Measurements from ENCODE around the gene SART1. TPM values are rescaled to one million over a fixed set of nuclear protein-coding genes. Genes with fewer than 3 reads are reported as not detected.
"Not testable (repeated sequence)": the region's sequence is repeated elsewhere in the genome, so short reads cannot be mapped to it uniquely, and the experiment has no call there.

The SART1 gene
- total RNA-seq, 1 donor from 2014 or later, result 98.5 TPM

GRCh38 chr11:66001942-66002647 is 40.6 kb downstream of the SART1 start, which contains the start of the genes BANF1 and EIF1AD:
TSS of gene BANF1 (plus strand) at chr11:66002503. CDS start at chr11:66003251, 748 bp downstream.
TSS of gene EIF1AD (minus strand) at chr11:66002157. CDS start at chr11:66000389, 1,768 bp downstream.
- Mint-ChIP-seq H3K36me3 (ENCODE audit: low read depth) (peaks cover 82% of the 10 kb centered on the region), H3K4me1 (ENCODE audit: low read depth) (peaks cover 20% of the 10 kb centered on the region), H3K27ac (peak within 1 kb of the TSS; percentile 99), H3K27me3 (ENCODE audit: low read depth) (no peaks in the 10 kb centered on the region), H3K4me3 (ENCODE audit: low read depth) (peak within 1 kb of the TSS; percentile 98), H3K9me3 (no peaks in the 10 kb centered on the region)
- intact Hi-C loops (cut with micrococcal nuclease), result loop anchor here (1.0 to 5.0 kb wide), 5 partner anchors 13 to 290 kb away; partner anchors contain the start of genes KAT5, SART1 and SF3B2
- peak; percentile 96 for DNase-seq (ENCODE audit: low spot score)

- intact Hi-C loops (cut with micrococcal nuclease), result loop anchor here (1.0 to 5.0 kb wide), 5 partner anchors 13 to 290 kb away; partner anchors contain the start of genes KAT5, SART1 and SF3B2
- no peak for DNase-seq (ENCODE audit: low spot score)
- Mint-ChIP-seq H3K4me3 (ENCODE audit: low read depth) (peak overlapping the region; percentile 98), H3K27me3 (ENCODE audit: low read depth) (no peaks in the 10 kb centered on the region), H3K9me3 (no peaks in the 10 kb centered on the region), H3K27ac (peak overlapping the region; percentile 99), H3K4me1 (ENCODE audit: low read depth) (peaks cover 18% of the 10 kb centered on the region), H3K36me3 (ENCODE audit: low read depth) (peaks cover 76% of the 10 kb centered on the region)
These were observed 41.2 kb downstream of the SART1 start for GRCh38 chr11:66002648-66003225.

- H3K4me3 Mint-ChIP-seq (ENCODE audit: low read depth), result peak overlapping the region; percentile 98
- intact Hi-C loops (cut with micrococcal nuclease), result loop anchor here (5.0 kb wide), 1 partner anchor 291 kb away; the partner anchor contains the start of gene KAT5
- DNase-seq (ENCODE audit: low spot score), result no peak
- H3K27ac Mint-ChIP-seq, result peak overlapping the region; percentile 76
- peaks cover 70% of the 10 kb centered on the region for H3K36me3 Mint-ChIP-seq (ENCODE audit: low read depth)
- H3K4me1 Mint-ChIP-seq (ENCODE audit: low read depth), result peaks cover 18% of the 10 kb centered on the region
- no peaks in the 10 kb centered on the region for H3K9me3 Mint-ChIP-seq
- H3K27me3 Mint-ChIP-seq (ENCODE audit: low read depth), result no peaks in the 10 kb centered on the region
These were observed 41.8 kb downstream of the SART1 start for GRCh38 chr11:66003291-66003690.

GRCh38 chr11:66004186-66004585 is 42.7 kb downstream of the SART1 start:
- Mint-ChIP-seq H3K4me3 (ENCODE audit: low read depth) (peak overlapping the region; percentile 98), H3K27ac (no peak overlapping the region), H3K27me3 (ENCODE audit: low read depth) (no peaks in the 10 kb centered on the region), H3K36me3 (ENCODE audit: low read depth) (peaks cover 61% of the 10 kb centered on the region), H3K4me1 (ENCODE audit: low read depth) (peaks cover 18% of the 10 kb centered on the region), H3K9me3 (no peaks in the 10 kb centered on the region)
- intact Hi-C loops (cut with micrococcal nuclease), result loop anchor here (5.0 kb wide), 1 partner anchor 292 kb away; the partner anchor contains the start of gene KAT5
- DNase-seq (ENCODE audit: low spot score), result no peak

GRCh38 chr11:66006134-66006890 is 44.8 kb downstream of the SART1 start:
- DNase-seq (ENCODE audit: low spot score), result no peak
- no peaks in the 10 kb centered on the region for H3K9me3 Mint-ChIP-seq
- intact Hi-C loops (cut with micrococcal nuclease), result no loop called here
- H3K4me3 Mint-ChIP-seq (ENCODE audit: low read depth), result no peak overlapping the region
- peaks cover 44% of the 10 kb centered on the region for H3K36me3 Mint-ChIP-seq (ENCODE audit: low read depth)
- H3K27ac Mint-ChIP-seq, result no peak overlapping the region
- peaks cover 9% of the 10 kb centered on the region for H3K4me1 Mint-ChIP-seq (ENCODE audit: low read depth)
- H3K27me3 Mint-ChIP-seq (ENCODE audit: low read depth), result peaks cover 6% of the 10 kb centered on the region

- Mint-ChIP-seq H3K36me3 (ENCODE audit: low read depth) (peaks cover 40% of the 10 kb centered on the region), H3K27ac (no peak overlapping the region), H3K4me3 (ENCODE audit: low read depth) (no peak overlapping the region), H3K4me1 (ENCODE audit: low read depth) (peaks cover 9% of the 10 kb centered on the region), H3K27me3 (ENCODE audit: low read depth) (peaks cover 9% of the 10 kb centered on the region), H3K9me3 (no peaks in the 10 kb centered on the region)
- DNase-seq (ENCODE audit: low spot score), result no peak
- intact Hi-C loops (cut with micrococcal nuclease), result no loop called here
These were observed 45.3 kb downstream of the SART1 start for GRCh38 chr11:66006891-66007176.

- Mint-ChIP-seq H3K9me3 (no peaks in the 10 kb centered on the region), H3K4me3 (ENCODE audit: low read depth) (no peak overlapping the region), H3K4me1 (ENCODE audit: low read depth) (peaks cover 9% of the 10 kb centered on the region), H3K36me3 (ENCODE audit: low read depth) (peaks cover 36% of the 10 kb centered on the region), H3K27ac (no peak overlapping the region), H3K27me3 (ENCODE audit: low read depth) (peaks cover 10% of the 10 kb centered on the region)
- intact Hi-C loops (cut with micrococcal nuclease), result no loop called here
- DNase-seq (ENCODE audit: low spot score), result no peak
These were observed 45.7 kb downstream of the SART1 start for GRCh38 chr11:66007201-66007634.

- intact Hi-C loops (cut with micrococcal nuclease), result no loop called here
These were observed 46.5 kb downstream of the SART1 start for GRCh38 chr11:66008095-66008467.

GRCh38 chr11:66008468-66009101 is 47.1 kb downstream of the SART1 start:
- H3K4me3 Mint-ChIP-seq (ENCODE audit: low read depth), result no peak overlapping the region
- peaks cover 4% of the 10 kb centered on the region for H3K4me1 Mint-ChIP-seq (ENCODE audit: low read depth)
- DNase-seq (ENCODE audit: low spot score), result no peak
- no peaks in the 10 kb centered on the region for H3K9me3 Mint-ChIP-seq
- no peak overlapping the region for H3K27ac Mint-ChIP-seq
- peaks cover 23% of the 10 kb centered on the region for H3K36me3 Mint-ChIP-seq (ENCODE audit: low read depth)
- H3K27me3 Mint-ChIP-seq (ENCODE audit: low read depth), result peaks cover 17% of the 10 kb centered on the region
- intact Hi-C loops (cut with micrococcal nuclease), result no loop called here

More at GRCh38 chr11:66008095-66008467, 46.5 kb downstream of the SART1 start:
- no peak for DNase-seq (ENCODE audit: low spot score)
- Mint-ChIP-seq H3K4me3 (ENCODE audit: low read depth) (no peak overlapping the region), H3K27ac (no peak overlapping the region), H3K9me3 (no peaks in the 10 kb centered on the region), H3K27me3 (ENCODE audit: low read depth) (peaks cover 15% of the 10 kb centered on the region), H3K36me3 (ENCODE audit: low read depth) (peaks cover 29% of the 10 kb centered on the region), H3K4me1 (ENCODE audit: low read depth) (peaks cover 7% of the 10 kb centered on the region)

- peaks cover 19% of the 10 kb centered on the region for H3K27me3 Mint-ChIP-seq (ENCODE audit: low read depth)
- H3K9me3 Mint-ChIP-seq; DNase-seq (ENCODE audit: low spot score); intact Hi-C loops (cut with micrococcal nuclease); H3K4me1 Mint-ChIP-seq (ENCODE audit: low read depth); H3K36me3 Mint-ChIP-seq (ENCODE audit: low read depth); H3K4me3 Mint-ChIP-seq (ENCODE audit: low read depth); H3K27ac Mint-ChIP-seq: not testable (repeated sequence)
These were observed 48.5 kb downstream of the SART1 start for GRCh38 chr11:66010036-66010435.

- no peaks in the 10 kb centered on the region for H3K4me1 Mint-ChIP-seq (ENCODE audit: low read depth)
- no peak overlapping the region for H3K4me3 Mint-ChIP-seq (ENCODE audit: low read depth)
- no peaks in the 10 kb centered on the region for H3K36me3 Mint-ChIP-seq (ENCODE audit: low read depth)
- H3K9me3 Mint-ChIP-seq, result no peaks in the 10 kb centered on the region
- no peak overlapping the region for H3K27ac Mint-ChIP-seq
- intact Hi-C loops (cut with micrococcal nuclease), result no loop called here
- peaks cover 19% of the 10 kb centered on the region for H3K27me3 Mint-ChIP-seq (ENCODE audit: low read depth)
- DNase-seq (ENCODE audit: low spot score), result no peak
These were observed 49.8 kb downstream of the SART1 start for GRCh38 chr11:66011239-66011784.

GRCh38 chr11:66011785-66012303 is 50.3 kb downstream of the SART1 start, which contains the start of gene CST6:
TSS of gene CST6 (plus strand) at chr11:66012008. CDS start at chr11:66012045, 37 bp downstream.
- peaks cover 19% of the 10 kb centered on the region for H3K27me3 Mint-ChIP-seq (ENCODE audit: low read depth)
- no peak within 1 kb of the TSS for H3K27ac Mint-ChIP-seq
- no peaks in the 10 kb centered on the region for H3K9me3 Mint-ChIP-seq
- DNase-seq (ENCODE audit: low spot score), result no peak
- H3K4me1 Mint-ChIP-seq (ENCODE audit: low read depth), result no peaks in the 10 kb centered on the region
- no peaks in the 10 kb centered on the region for H3K36me3 Mint-ChIP-seq (ENCODE audit: low read depth)
- H3K4me3 Mint-ChIP-seq (ENCODE audit: low read depth), result no peak within 1 kb of the TSS
- intact Hi-C loops (cut with micrococcal nuclease), result no loop called here
